GM23338 (cell line): ENCODE measurements around the gene TULP3. TPM values are rescaled to one million over a fixed set of nuclear protein-coding genes. Genes with fewer than 3 reads are reported as not detected.

Experiments
- ATAC-seq: fragments of 200-7000 bp; cut with Tn5 transposase; 3 replicates; pipeline ENCODE4 v1.9.1; 2020
- DNase-seq: peaks from one replicate; pipeline ENCODE4 v3.0.0-alpha.2; 2015; ENCODE audit warnings: low spot score
- H2AFZ ChIP-seq: fragments of 200-600 bp; sonication (generic); 2 replicates; pipeline ENCODE4 v1.8.0; 2016; ENCODE audit warnings: antibody characterized with exemption, mild to moderate bottlenecking, moderate library complexity
- H3F3A ChIP-seq: fragments of 200-600 bp; sonication (generic); replicated peaks from 2 replicates; pipeline ENCODE4 v1.8.0; 2017; ENCODE audit warnings: antibody characterized with exemption, mixed run types, low read depth
- H3K27ac ChIP-seq: fragments of 200-600 bp; sonication (generic); 2 replicates; pipeline ENCODE4 v1.6.1; 2016; ENCODE audit warnings: low read depth
- H3K27me3 ChIP-seq: fragments of 200-600 bp; sonication (generic); 2 replicates; pipeline ENCODE4 v1.8.0; 2016; ENCODE audit warnings: mild to moderate bottlenecking, mixed run types, moderate library complexity; ENCODE audit not compliant: insufficient read depth
- H3K36me3 ChIP-seq: fragments of 200-600 bp; sonication (generic); 2 replicates; pipeline ENCODE4 v1.8.0; 2016; ENCODE audit warnings: mild to moderate bottlenecking; ENCODE audit not compliant: insufficient read depth
- H3K4me1 ChIP-seq: fragments of 200-600 bp; sonication (generic); 2 replicates; pipeline ENCODE4 v1.8.0; 2016; ENCODE audit warnings: mild to moderate bottlenecking, moderate library complexity; ENCODE audit not compliant: insufficient read depth
- H3K4me2 ChIP-seq: fragments of 200-600 bp; sonication (generic); 2 replicates; pipeline ENCODE4 v1.7.1; 2017; ENCODE audit warnings: mixed run types
- H3K4me3 ChIP-seq: fragments of 200-600 bp; sonication (generic); 2 replicates; pipeline ENCODE4 v1.6.1; 2016; ENCODE audit warnings: mixed run types
- H3K79me2 ChIP-seq: fragments of 200-600 bp; sonication (generic); replicated peaks from 2 replicates; pipeline ENCODE4 v1.8.0; 2017; ENCODE audit warnings: mild to moderate bottlenecking; ENCODE audit not compliant: insufficient read depth
- H3K9me2 ChIP-seq: fragments of 200-600 bp; sonication (generic); 2 replicates; pipeline ENCODE4 v1.8.0; 2017; ENCODE audit not compliant: insufficient read depth
- H4K20me1 ChIP-seq: fragments of 200-600 bp; sonication (generic); replicated peaks from 2 replicates; pipeline ENCODE4 v1.8.0; 2017; ENCODE audit warnings: mild to moderate bottlenecking; ENCODE audit not compliant: insufficient read depth
- H3K27ac Mint-ChIP-seq: 2 replicates; pipeline ENCODE4 v1.8.0; 2020; ENCODE audit warnings: inconsistent platforms, mild to moderate bottlenecking, moderate library complexity, mixed read lengths
- H3K27me3 Mint-ChIP-seq: 3 replicates; pipeline ENCODE4 v1.8.0; 2022; ENCODE audit warnings: low read depth, mild to moderate bottlenecking, moderate library complexity, mixed read lengths, inconsistent platforms; ENCODE audit not compliant: insufficient read depth, poor library complexity
- H3K36me3 Mint-ChIP-seq: 3 replicates; pipeline ENCODE4 v1.8.0; 2021; ENCODE audit warnings: low read depth, mild to moderate bottlenecking, inconsistent platforms, moderate library complexity, mixed read lengths
- H3K4me1 Mint-ChIP-seq: 3 replicates; pipeline ENCODE4 v1.8.0; 2020; ENCODE audit warnings: mild to moderate bottlenecking, inconsistent platforms, mixed read lengths
- H3K4me3 Mint-ChIP-seq: 3 replicates; pipeline ENCODE4 v1.8.0; 2021; ENCODE audit warnings: moderate library complexity, mild to moderate bottlenecking, inconsistent platforms, mixed read lengths
- H3K9me3 Mint-ChIP-seq: 3 replicates; pipeline ENCODE4 v1.8.0; 2020; ENCODE audit warnings: moderate library complexity, mild to moderate bottlenecking, inconsistent platforms, mixed read lengths
- CREB1 ChIP-seq: fragments of 250-450 bp; sonication (Bioruptor Pico); IDR thresholded peaks from 2 replicates; pipeline ENCODE4 v1.5.0; 2020; ENCODE audit warnings: low read depth, mild to moderate bottlenecking, moderate library complexity
- CTCF ChIP-seq, 2 experiments: fragments of 200-600 bp in 1 of 2; sonication (generic) in 1 of 2; conservative IDR thresholded peaks; 2 replicates each; pipeline versions ENCODE4 v1.5.1 to v1.6.1; 2016 to 2017; ENCODE audit warnings: antibody characterized with exemption in 2 of 2, low read depth in 2 of 2, mild to moderate bottlenecking in 2 of 2, moderate library complexity in 1 of 2
- EZH2 ChIP-seq: fragments of 200-600 bp; sonication (generic); IDR thresholded peaks from one replicate; pipeline ENCODE4 v1.8.0; 2017; ENCODE audit warnings: antibody characterized with exemption, mild to moderate bottlenecking, low read depth; ENCODE audit not compliant: unreplicated experiment
- JUNB ChIP-seq: IDR thresholded peaks from one replicate; pipeline ENCODE4 v1.6.1; 2016; ENCODE audit warnings: antibody characterized with exemption; ENCODE audit not compliant: unreplicated experiment
- STAT1 ChIP-seq: IDR thresholded peaks from one replicate; pipeline ENCODE4 v1.6.1; 2016; ENCODE audit warnings: antibody characterized with exemption; ENCODE audit not compliant: unreplicated experiment
- ZNF114 ChIP-seq: fragments of 250-450 bp; sonication (Bioruptor Pico); IDR thresholded peaks from 2 replicates; pipeline ENCODE4 v1.5.0; 2020; ENCODE audit warnings: mild to moderate bottlenecking, moderate library complexity
- ZNF331 ChIP-seq: fragments of 250-450 bp; sonication (Bioruptor Pico); IDR thresholded peaks from 2 replicates; pipeline ENCODE4 v1.5.0; 2020; ENCODE audit warnings: low read depth, mild to moderate bottlenecking, moderate library complexity
- ZNF462 ChIP-seq: fragments of 250-450 bp; sonication (Bioruptor Pico); IDR thresholded peaks from 2 replicates; pipeline ENCODE4 v1.5.0; 2020; ENCODE audit warnings: mild to moderate bottlenecking, moderate library complexity
- polyA plus RNA-seq: library from polyadenylated mRNA; unstranded; fragments of >200 nt; fragmentation: Nextera tagmentation; extraction: Ambion mirVana; gene quantifications from 2 replicates; pipeline ENCODE4 v1.2.1, GENCODE V29; 2016
- total RNA-seq: library from RNA; depleted of rRNA; stranded (reverse); fragments of >200 nt; shearing (Covaris generic); gene quantifications from 2 replicates; pipeline ENCODE4 v1.2.3, GENCODE V29; 2014
- TF ChIP-seq, protein P1 (sequence below): IDR thresholded peaks from 2 replicates; pipeline ENCODE4 v1.6.1; 2016; ENCODE audit warnings: antibody characterized with exemption

Gene TULP3
- total and polyA plus RNA-seq, 2 experiments from 2014 or later = 15.1 to 18.8 TPM

GRCh38 chr12:2960390-2960956, 69.8 kb downstream of the TULP3 start:
- H3K4me3 ChIP-seq = peak overlapping the region; percentile 95
- Mint-ChIP-seq H3K36me3 (peaks cover 28% of the 10 kb centered on the region), H3K9me3 (no peaks in the 10 kb centered on the region; the same call in 2 of the 3 replicates), H3K27ac (no peak overlapping the region), H3K4me1 (peaks cover 53% of the 10 kb centered on the region), H3K27me3 (peaks cover 27% of the 10 kb centered on the region), H3K4me3 (peak overlapping the region; percentile 86)
- no peak overlapping the region for H3K27ac ChIP-seq
- 0 out of 3 replicates have a peak, but pooled peaks have one; percentile 0 for ATAC-seq
- peaks cover 67% of the 10 kb centered on the region for H3K79me2 ChIP-seq
- H3K4me2 ChIP-seq = peak overlapping the region; percentile 100
- peaks cover 56% of the 10 kb centered on the region for H3K4me1 ChIP-seq
- H3F3A ChIP-seq = peaks cover 35% of the 10 kb centered on the region
- no peaks in the 10 kb centered on the region for H3K9me2 ChIP-seq
- DNase-seq = no peak
- TF ChIP-seq ZNF462 (CRISPR knock-in tag) = no peak
- no peak for TF ChIP-seq JUNB
- TF ChIP-seq, protein P1, sequence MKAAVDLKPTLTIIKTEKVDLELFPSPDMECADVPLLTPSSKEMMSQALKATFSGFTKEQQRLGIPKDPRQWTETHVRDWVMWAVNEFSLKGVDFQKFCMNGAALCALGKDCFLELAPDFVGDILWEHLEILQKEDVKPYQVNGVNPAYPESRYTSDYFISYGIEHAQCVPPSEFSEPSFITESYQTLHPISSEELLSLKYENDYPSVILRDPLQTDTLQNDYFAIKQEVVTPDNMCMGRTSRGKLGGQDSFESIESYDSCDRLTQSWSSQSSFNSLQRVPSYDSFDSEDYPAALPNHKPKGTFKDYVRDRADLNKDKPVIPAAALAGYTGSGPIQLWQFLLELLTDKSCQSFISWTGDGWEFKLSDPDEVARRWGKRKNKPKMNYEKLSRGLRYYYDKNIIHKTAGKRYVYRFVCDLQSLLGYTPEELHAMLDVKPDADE = no peak
- no peak for TF ChIP-seq EZH2
- TF ChIP-seq CTCF (conservative IDR thresholded peaks at IDR 0.05; ENCODE audit: low read depth in 2 of 2) = no peak
- no peak for TF ChIP-seq CREB1
- TF ChIP-seq STAT1 = no peak
- TF ChIP-seq ZNF114 (CRISPR knock-in tag) = no peak
- TF ChIP-seq ZNF331 (CRISPR knock-in tag) = no peak
- peaks cover 5% of the 10 kb centered on the region; the same call in 1 of the 2 replicates for H3K36me3 ChIP-seq
- 0 out of 2 replicates have a peak, but pooled peaks cover 3% of the 10 kb centered on the region for H3K27me3 ChIP-seq
- peaks cover 17% of the 10 kb centered on the region for H4K20me1 ChIP-seq
- H2AFZ ChIP-seq = no peak overlapping the region
